Measurements from ENCODE around the gene CCDC112.
A peak's percentile ranks its signal among the peaks of the same experiment; 100 is the strongest.

The CCDC112 gene, protein sequence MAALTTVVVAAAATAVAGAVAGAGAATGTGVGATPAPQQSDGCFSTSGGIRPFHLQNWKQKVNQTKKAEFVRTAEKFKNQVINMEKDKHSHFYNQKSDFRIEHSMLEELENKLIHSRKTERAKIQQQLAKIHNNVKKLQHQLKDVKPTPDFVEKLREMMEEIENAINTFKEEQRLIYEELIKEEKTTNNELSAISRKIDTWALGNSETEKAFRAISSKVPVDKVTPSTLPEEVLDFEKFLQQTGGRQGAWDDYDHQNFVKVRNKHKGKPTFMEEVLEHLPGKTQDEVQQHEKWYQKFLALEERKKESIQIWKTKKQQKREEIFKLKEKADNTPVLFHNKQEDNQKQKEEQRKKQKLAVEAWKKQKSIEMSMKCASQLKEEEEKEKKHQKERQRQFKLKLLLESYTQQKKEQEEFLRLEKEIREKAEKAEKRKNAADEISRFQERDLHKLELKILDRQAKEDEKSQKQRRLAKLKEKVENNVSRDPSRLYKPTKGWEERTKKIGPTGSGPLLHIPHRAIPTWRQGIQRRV

DNA sequence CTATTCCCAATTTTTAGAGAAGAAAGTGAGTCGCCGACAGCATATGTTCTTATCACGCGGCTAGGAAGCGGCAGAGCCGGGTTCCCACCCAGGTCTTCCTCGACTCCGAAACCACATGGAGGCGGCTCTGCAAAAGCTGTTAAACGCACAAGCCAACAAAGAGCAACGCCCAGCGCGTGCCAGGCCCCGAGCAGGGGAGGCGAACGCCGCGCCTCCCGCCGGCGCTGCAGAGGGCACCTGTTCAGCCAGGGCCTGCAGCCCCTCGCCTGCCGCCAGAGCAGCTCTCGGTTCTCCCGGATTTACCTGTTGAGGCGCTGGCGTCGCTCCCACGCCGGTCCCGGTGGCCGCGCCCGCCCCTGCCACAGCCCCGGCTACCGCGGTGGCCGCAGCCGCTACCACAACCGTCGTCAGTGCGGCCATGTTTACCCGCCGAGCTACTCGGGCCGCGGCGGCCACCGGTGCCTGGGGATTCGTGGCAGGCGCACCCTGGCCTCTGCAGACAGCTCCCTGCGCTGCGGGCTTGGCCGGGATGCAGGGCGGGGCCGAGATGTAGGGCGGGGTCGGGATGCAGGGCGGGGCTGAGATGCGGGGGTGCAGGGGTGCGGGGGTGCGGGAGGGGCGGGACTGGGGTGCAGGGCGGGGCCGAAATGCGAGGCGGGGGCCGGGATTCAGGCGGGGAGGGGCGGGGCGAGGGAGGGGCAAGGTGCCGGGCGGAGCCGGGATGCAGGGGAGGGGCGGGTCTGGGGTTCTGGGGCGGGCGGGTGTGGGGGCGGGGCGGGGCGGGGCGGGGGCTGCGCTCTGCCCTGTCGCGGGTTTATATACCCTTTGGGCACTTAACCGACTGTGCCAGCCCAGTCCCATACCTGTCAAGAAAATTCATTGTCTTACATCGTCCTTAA lies at the start of gene CCDC112:
Gene CCDC112 (minus strand): TSS at position 531 of the 899 bp plus-strand sequence. CDS start 111 bp downstream, at position 420.
- TF ChIP-seq, protein P1, sequence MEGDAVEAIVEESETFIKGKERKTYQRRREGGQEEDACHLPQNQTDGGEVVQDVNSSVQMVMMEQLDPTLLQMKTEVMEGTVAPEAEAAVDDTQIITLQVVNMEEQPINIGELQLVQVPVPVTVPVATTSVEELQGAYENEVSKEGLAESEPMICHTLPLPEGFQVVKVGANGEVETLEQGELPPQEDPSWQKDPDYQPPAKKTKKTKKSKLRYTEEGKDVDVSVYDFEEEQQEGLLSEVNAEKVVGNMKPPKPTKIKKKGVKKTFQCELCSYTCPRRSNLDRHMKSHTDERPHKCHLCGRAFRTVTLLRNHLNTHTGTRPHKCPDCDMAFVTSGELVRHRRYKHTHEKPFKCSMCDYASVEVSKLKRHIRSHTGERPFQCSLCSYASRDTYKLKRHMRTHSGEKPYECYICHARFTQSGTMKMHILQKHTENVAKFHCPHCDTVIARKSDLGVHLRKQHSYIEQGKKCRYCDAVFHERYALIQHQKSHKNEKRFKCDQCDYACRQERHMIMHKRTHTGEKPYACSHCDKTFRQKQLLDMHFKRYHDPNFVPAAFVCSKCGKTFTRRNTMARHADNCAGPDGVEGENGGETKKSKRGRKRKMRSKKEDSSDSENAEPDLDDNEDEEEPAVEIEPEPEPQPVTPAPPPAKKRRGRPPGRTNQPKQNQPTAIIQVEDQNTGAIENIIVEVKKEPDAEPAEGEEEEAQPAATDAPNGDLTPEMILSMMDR (IDR thresholded peaks at IDR 0.05): no peak
- Histone ChIP-seq H3K27me3 (ENCODE audit: control insufficient read depth, insufficient read depth, low read length) (no peaks in the 10 kb centered on the region), H3K36me3 (ENCODE audit: control insufficient read depth, insufficient read depth, low read length) (no peaks in the 10 kb centered on the region), H2AFZ (peak within 1 kb of the TSS; percentile 94), H3K79me2 (peaks cover 4% of the 10 kb centered on the region), H3K9me3 (ENCODE audit: control insufficient read depth, low read length) (no peaks in the 10 kb centered on the region), H3K4me2 (ENCODE audit: low read length) (peak within 1 kb of the TSS; percentile 88), H3K27ac (peak within 1 kb of the TSS; percentile 52), H3K4me1 (no peaks in the 10 kb centered on the region), H3K9ac (no peak within 1 kb of the TSS), H3K4me3 (ENCODE audit: low read depth, low read length) (peak within 1 kb of the TSS; percentile 74)

DNA sequence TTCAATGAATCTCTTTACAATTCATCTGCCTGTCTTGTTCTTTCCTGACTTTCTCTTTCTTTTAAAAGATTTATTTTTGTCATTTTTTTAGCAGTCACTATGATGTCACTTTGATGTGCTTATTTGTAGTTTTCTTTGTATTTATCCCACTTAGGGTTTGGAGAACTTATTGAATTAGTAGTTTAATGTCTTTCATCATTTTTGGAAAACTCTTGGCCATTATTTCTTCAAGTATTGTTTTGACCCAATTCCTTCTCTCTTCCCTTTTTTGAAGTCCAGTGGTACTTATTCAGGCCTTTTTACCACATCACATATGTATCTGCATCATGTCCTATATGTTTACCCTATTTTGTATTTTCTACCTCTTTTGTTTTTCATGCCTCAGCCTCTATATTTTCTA lies 48.9 kb upstream of the CCDC112 start:
- H3K4me3 ChIP-seq (ENCODE audit: low read depth, low read length): no peak overlapping the region
- H2AFZ ChIP-seq: no peak overlapping the region
- H3K79me2 ChIP-seq: no peaks in the 10 kb centered on the region
- no peak overlapping the region for H3K27ac ChIP-seq
- H3K27me3 ChIP-seq (ENCODE audit: control insufficient read depth, insufficient read depth, low read length): no peaks in the 10 kb centered on the region
- H3K4me1 ChIP-seq: no peaks in the 10 kb centered on the region
- H3K36me3 ChIP-seq (ENCODE audit: control insufficient read depth, insufficient read depth, low read length): no peaks in the 10 kb centered on the region
- H3K9me3 ChIP-seq (ENCODE audit: control insufficient read depth, low read length): no peaks in the 10 kb centered on the region
- no peak overlapping the region for H3K9ac ChIP-seq
- no peak overlapping the region for H3K4me2 ChIP-seq (ENCODE audit: low read length)
- TF ChIP-seq, protein P1 (IDR thresholded peaks at IDR 0.05): no peak

DNA sequence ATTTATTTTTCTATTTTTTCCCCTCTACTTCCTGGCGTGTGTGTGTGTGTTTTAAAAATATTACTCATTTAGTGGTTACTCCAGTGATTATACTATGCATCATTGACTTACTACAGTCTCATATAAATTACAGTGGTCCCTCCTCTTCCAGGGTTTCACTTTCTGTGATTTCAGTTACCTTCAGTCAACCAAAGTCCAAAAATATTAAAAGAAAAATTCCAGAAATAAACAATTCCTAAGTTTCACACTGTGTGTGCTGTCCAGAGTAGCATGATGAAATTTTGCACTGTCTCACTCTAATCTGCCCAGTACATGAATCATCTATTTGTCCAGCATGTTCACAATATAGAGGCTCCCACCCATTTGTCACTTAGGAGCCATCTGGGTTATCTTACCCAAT lies 47.4 kb upstream of the CCDC112 start:
- Histone ChIP-seq H3K4me2 (ENCODE audit: low read length) (no peak overlapping the region), H3K9me3 (ENCODE audit: control insufficient read depth, low read length) (no peaks in the 10 kb centered on the region), H3K79me2 (no peaks in the 10 kb centered on the region), H2AFZ (no peak overlapping the region), H3K27ac (no peak overlapping the region), H3K9ac (no peak overlapping the region), H3K27me3 (ENCODE audit: control insufficient read depth, insufficient read depth, low read length) (no peaks in the 10 kb centered on the region), H3K4me3 (ENCODE audit: low read depth, low read length) (no peak overlapping the region), H3K4me1 (no peaks in the 10 kb centered on the region), H3K36me3 (ENCODE audit: control insufficient read depth, insufficient read depth, low read length) (no peaks in the 10 kb centered on the region)
- TF ChIP-seq, protein P1 (IDR thresholded peaks at IDR 0.05): no peak

DNA sequence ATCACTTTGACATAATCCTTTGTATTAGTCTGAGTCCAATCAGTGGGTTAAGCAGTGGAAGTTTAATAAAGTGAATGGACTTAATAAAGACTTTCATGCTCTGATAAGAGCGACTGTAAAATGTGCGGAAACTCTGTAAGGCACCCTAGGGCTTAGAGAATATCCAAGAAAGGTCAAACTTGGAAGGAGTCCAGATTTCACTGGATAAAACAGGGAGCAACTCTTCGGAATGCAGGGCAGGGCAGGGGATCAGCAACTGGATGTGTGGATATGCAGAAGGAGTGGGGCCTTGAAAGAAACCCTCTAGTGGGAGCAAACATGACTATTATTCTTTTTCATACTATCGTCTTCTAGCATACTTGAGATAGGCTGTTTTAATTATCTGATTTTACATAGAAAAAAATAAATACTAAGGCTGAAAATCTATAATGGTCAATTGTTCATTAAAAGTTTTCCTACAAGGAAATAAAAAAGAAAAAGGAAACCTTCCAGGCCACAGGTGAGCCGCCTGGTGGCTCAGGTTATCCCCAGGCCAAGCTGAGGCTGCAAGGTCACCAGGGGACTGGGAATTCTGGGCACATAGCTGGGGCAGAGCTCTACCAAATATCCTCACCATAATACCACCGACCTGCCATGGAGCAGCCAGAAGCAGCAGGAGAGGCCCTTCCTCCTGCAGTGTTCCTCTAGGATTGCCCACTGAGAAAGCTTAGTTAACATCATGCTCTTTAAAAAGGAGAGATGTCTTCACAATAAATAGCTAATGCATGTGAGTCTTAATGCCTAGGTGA lies 46.3 kb upstream of the CCDC112 start:
- H3K27ac ChIP-seq: no peak overlapping the region
- TF ChIP-seq, protein P1 (IDR thresholded peaks at IDR 0.05): no peak
- no peak overlapping the region for H2AFZ ChIP-seq
- H3K4me2 ChIP-seq (ENCODE audit: low read length): no peak overlapping the region
- H3K36me3 ChIP-seq (ENCODE audit: control insufficient read depth, insufficient read depth, low read length): no peaks in the 10 kb centered on the region
- H3K4me3 ChIP-seq (ENCODE audit: low read depth, low read length): no peak overlapping the region
- no peaks in the 10 kb centered on the region for H3K27me3 ChIP-seq (ENCODE audit: control insufficient read depth, insufficient read depth, low read length)
- no peaks in the 10 kb centered on the region for H3K4me1 ChIP-seq
- no peaks in the 10 kb centered on the region for H3K79me2 ChIP-seq
- H3K9me3 ChIP-seq (ENCODE audit: control insufficient read depth, low read length): no peaks in the 10 kb centered on the region
- H3K9ac ChIP-seq: no peak overlapping the region
